ENCODE results near the gene MTUS2.

The MTUS2 gene

DNA sequence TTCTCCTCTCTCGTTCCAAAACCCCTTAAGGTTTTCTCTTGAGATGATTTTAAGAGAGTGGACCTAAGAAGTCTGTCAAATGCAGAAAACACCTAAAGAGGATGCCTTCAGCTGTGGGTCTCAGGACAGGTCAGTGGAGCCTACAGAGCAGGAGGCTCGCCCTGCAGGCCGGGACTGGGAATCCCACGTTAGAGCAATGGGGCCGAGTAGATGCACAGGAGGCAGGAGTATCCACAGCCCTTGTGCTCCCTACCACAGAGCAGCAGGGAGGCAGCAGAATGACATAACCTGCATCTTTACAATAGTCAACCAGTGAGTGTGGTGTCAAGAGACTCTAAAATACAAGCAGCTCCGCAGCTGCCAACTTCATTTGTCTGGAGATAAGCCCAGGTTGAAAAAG, 229.4 kb downstream of the MTUS2 start:
- Histone ChIP-seq H3K9ac (ENCODE audit: insufficient read length, low read depth) (no peak overlapping the region), H3K4me3 (ENCODE audit: insufficient read length, low read depth) (no peak overlapping the region), H3K4me1 (ENCODE audit: insufficient read depth, insufficient read length) (no peaks in the 10 kb centered on the region), H3K27me3 (ENCODE audit: insufficient read depth, insufficient read length) (no peaks in the 10 kb centered on the region), H3K36me3 (ENCODE audit: insufficient read depth, insufficient read length, low read length) (no peaks in the 10 kb centered on the region), H3K9me3 (ENCODE audit: insufficient read depth, low read length) (peaks cover 6% of the 10 kb centered on the region; the same call in 1 of the 2 replicates)
- no peak for DNase-seq (ENCODE audit: low read depth, low spot score)
- TF ChIP-seq YY1 (IDR thresholded peaks at IDR 0.05; ENCODE audit: insufficient read depth, insufficient read length) (no peak), SUZ12 (IDR thresholded peaks at IDR 0.05; ENCODE audit: extremely low read depth, insufficient read depth, insufficient read length) (no peak), ZNF274 (IDR thresholded peaks at IDR 0.05; ENCODE audit: low read depth, low read length) (no peak)

DNA sequence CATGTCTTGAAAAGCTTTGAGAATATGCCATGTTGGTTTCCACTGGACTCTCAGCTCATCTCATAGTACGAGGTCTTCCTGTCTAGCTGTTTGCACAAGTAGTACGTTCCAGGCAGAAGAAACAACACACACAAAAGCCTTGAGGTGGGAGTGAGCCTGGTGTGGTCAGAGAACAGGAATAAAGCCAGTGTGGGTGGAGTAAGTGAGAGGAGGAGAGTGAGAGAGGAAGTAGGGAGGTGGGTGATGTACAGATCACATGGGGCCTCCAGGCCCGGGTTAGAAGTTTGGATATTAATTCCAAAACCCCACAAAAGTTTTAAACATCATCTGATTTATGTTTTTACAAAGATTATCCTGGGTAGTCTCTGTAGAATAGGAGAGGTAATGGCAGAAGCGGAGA, 230.6 kb downstream of the MTUS2 start:
- Histone ChIP-seq H3K4me3 (ENCODE audit: insufficient read length, low read depth) (no peak overlapping the region), H3K27me3 (ENCODE audit: insufficient read depth, insufficient read length) (no peaks in the 10 kb centered on the region), H3K9ac (ENCODE audit: insufficient read length, low read depth) (no peak overlapping the region), H3K9me3 (ENCODE audit: insufficient read depth, low read length) (no peaks in the 10 kb centered on the region), H3K4me1 (ENCODE audit: insufficient read depth, insufficient read length) (no peaks in the 10 kb centered on the region), H3K36me3 (ENCODE audit: insufficient read depth, insufficient read length, low read length) (no peaks in the 10 kb centered on the region)
- no peak for TF ChIP-seq ZNF274 (IDR thresholded peaks at IDR 0.05; ENCODE audit: low read depth, low read length)
- no peak for TF ChIP-seq YY1 (IDR thresholded peaks at IDR 0.05; ENCODE audit: insufficient read depth, insufficient read length)
- no peak for TF ChIP-seq SUZ12 (IDR thresholded peaks at IDR 0.05; ENCODE audit: extremely low read depth, insufficient read depth, insufficient read length)
- no peak for DNase-seq (ENCODE audit: low read depth, low spot score)

DNA sequence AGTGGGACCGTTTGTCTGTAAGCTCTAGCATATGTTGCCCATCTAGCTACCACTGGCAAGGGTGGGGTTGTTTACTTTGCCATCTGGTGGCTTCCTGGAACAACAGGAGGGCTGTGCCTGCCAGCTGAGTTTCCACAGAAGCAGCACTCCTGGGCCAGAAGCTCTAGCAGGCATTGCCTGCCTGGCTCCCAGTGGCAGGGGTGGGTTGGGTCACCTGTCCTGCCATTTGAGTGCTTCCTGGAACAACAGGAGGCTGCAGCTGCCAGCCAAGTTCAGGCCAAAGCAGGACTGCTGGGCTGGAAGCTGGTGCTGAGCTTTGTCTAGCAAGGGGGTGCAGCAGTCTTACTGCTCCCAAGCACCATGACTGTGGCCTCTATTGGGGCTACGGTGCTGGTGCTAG, 239.7 kb downstream of the MTUS2 start:
- Histone ChIP-seq H3K36me3 (ENCODE audit: insufficient read depth, insufficient read length, low read length) (no peaks in the 10 kb centered on the region), H3K27me3 (ENCODE audit: insufficient read depth, insufficient read length) (no peaks in the 10 kb centered on the region), H3K9me3 (ENCODE audit: insufficient read depth, low read length) (peaks cover 9% of the 10 kb centered on the region), H3K4me1 (ENCODE audit: insufficient read depth, insufficient read length) (no peaks in the 10 kb centered on the region), H3K4me3 (ENCODE audit: insufficient read length, low read depth) (no peak overlapping the region), H3K9ac (ENCODE audit: insufficient read length, low read depth) (no peak overlapping the region)
- no peak for DNase-seq (ENCODE audit: low read depth, low spot score)
- no peak for TF ChIP-seq YY1 (IDR thresholded peaks at IDR 0.05; ENCODE audit: insufficient read depth, insufficient read length)
- no peak for TF ChIP-seq SUZ12 (IDR thresholded peaks at IDR 0.05; ENCODE audit: extremely low read depth, insufficient read depth, insufficient read length)
- TF ChIP-seq ZNF274 (IDR thresholded peaks at IDR 0.05; ENCODE audit: low read depth, low read length), result no peak

DNA sequence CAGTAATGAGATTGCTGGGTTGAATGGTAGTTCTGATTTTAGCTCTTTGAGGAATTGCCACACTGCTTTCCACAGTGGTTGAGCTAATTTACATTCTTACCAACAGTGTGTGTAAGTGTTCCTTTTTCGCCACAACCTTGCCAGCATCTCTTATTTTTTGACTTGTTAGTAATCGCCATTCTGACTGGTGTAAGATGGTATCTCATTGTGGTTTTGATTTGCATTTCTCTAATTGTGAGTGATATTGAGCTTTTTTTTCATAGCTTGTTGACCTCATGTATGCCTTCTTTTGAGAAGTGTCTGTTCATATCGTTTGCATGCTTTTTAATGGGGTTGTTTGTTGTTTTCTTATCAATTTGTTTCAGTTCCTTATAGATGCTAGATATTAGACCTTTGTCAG, 245.0 kb downstream of the MTUS2 start:
- no peak for TF ChIP-seq SUZ12 (IDR thresholded peaks at IDR 0.05; ENCODE audit: extremely low read depth, insufficient read depth, insufficient read length)
- H3K4me1 ChIP-seq (ENCODE audit: insufficient read depth, insufficient read length), result no peaks in the 10 kb centered on the region
- no peak for DNase-seq (ENCODE audit: low read depth, low spot score)
- H3K9ac ChIP-seq (ENCODE audit: insufficient read length, low read depth), result no peak overlapping the region
- H3K4me3 ChIP-seq (ENCODE audit: insufficient read length, low read depth), result no peak overlapping the region
- H3K27me3 ChIP-seq (ENCODE audit: insufficient read depth, insufficient read length), result no peaks in the 10 kb centered on the region
- H3K36me3 ChIP-seq (ENCODE audit: insufficient read depth, insufficient read length, low read length), result no peaks in the 10 kb centered on the region
- H3K9me3 ChIP-seq (ENCODE audit: insufficient read depth, low read length), result no peaks in the 10 kb centered on the region

DNA sequence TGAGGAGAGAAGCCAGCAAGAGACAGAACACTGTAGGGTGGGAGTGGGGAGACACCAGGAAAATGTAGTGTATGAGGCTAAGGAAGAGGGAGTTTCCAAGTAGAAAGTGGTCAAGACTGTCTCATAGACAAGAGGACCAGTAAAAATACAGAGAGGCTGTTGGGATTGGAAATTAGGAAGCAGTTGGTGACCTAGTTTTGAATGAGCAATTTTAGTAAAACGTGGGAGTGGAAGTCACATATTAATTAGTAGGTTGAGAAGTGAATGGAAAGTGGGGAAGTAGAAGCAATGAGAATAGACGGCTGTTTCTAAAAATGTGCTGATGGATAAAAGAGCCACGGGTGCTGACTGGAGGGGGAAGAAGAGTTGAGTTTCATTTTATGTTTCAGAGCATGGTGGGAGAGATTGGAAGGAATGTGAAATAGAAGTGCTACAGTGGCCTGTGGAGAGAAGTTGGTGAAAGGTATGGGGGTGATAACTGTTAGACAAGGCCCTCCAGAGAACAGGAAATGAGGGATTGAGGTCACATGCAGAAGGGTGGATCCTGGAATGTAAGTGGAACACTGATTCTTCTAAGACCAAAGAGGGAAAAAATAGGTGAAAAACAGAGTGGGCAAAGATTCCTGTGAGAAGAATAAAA, 247.3 kb downstream of the MTUS2 start:
- H3K27me3 ChIP-seq (ENCODE audit: insufficient read depth, insufficient read length), result no peaks in the 10 kb centered on the region
- no peak for DNase-seq (ENCODE audit: low read depth, low spot score)
- no peak overlapping the region for H3K9ac ChIP-seq (ENCODE audit: insufficient read length, low read depth)
- H3K36me3 ChIP-seq (ENCODE audit: insufficient read depth, insufficient read length, low read length), result no peaks in the 10 kb centered on the region
- no peaks in the 10 kb centered on the region for H3K9me3 ChIP-seq (ENCODE audit: insufficient read depth, low read length)
- H3K4me3 ChIP-seq (ENCODE audit: insufficient read length, low read depth), result no peak overlapping the region
- no peaks in the 10 kb centered on the region for H3K4me1 ChIP-seq (ENCODE audit: insufficient read depth, insufficient read length)
- TF ChIP-seq SUZ12 (IDR thresholded peaks at IDR 0.05; ENCODE audit: extremely low read depth, insufficient read depth, insufficient read length) (no peak), YY1 (IDR thresholded peaks at IDR 0.05; ENCODE audit: insufficient read depth, insufficient read length) (no peak), ZNF274 (IDR thresholded peaks at IDR 0.05; ENCODE audit: low read depth, low read length) (no peak)

DNA sequence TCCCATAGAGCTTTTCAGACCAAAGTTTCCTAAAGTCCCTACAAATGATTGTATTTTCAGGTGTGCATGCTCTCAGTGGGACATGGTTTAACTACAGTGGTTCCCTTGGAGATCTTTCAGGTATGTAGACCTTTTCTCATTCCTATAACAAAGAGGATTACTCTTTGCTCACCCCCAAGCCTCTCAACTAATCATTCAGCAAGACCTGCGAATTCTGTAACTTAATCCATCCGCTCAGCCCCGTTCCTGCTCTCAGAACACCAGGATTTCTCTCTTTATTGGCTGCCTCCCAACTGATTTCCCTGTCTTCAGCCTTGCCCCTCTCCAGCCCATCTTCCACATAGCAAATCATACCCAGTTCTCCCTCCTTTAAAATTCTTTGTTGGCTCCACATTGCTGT, 253.6 kb downstream of the MTUS2 start:
- H3K4me3 ChIP-seq (ENCODE audit: insufficient read length, low read depth), result no peak overlapping the region
- no peaks in the 10 kb centered on the region for H3K27me3 ChIP-seq (ENCODE audit: insufficient read depth, insufficient read length)
- no peak overlapping the region for H3K9ac ChIP-seq (ENCODE audit: insufficient read length, low read depth)
- H3K9me3 ChIP-seq (ENCODE audit: insufficient read depth, low read length), result no peaks in the 10 kb centered on the region
- DNase-seq (ENCODE audit: low read depth, low spot score), result no peak
- H3K36me3 ChIP-seq (ENCODE audit: insufficient read depth, insufficient read length, low read length), result no peaks in the 10 kb centered on the region
- no peaks in the 10 kb centered on the region for H3K4me1 ChIP-seq (ENCODE audit: insufficient read depth, insufficient read length)
- TF ChIP-seq ZNF274 (IDR thresholded peaks at IDR 0.05; ENCODE audit: low read depth, low read length), result no peak
- no peak for TF ChIP-seq YY1 (IDR thresholded peaks at IDR 0.05; ENCODE audit: insufficient read depth, insufficient read length)
- TF ChIP-seq SUZ12 (IDR thresholded peaks at IDR 0.05; ENCODE audit: extremely low read depth, insufficient read depth, insufficient read length), result no peak

DNA sequence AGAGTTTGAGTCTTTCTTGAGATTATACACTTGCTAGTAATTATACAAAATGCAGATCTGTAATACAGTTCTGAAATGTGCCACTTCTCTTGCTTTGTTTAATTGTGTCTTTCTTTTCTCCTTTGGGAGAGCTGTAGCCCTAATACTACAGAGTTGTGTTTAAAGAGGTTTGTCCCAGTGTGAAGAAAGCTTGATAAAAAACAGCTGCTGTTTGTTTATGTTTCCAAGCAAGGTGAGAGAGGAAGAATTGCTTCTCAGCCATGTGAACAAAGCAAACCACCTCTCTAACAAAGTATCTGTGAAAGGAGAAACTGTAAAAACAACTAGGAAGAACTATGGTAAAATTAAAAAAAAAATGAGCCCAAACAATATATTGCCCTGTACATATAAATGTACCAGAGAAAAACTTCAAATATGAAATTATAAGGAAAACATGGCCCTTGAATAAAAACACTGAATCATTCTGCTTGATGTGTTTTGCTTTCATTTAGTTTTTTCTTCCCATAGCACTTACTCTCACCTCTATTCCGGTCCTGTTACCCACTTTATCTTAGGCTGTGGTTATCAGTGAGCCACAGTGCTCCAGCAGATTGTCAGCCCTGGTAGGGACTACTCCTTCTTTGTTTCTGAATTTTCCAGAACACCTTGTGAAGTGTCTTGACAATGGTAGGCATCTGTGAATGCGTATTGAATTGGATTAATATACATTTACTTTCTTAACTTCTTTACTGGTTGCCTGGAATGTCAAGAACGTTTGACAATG, 257.1 kb downstream of the MTUS2 start:
- H3K9ac ChIP-seq (ENCODE audit: insufficient read length, low read depth), result no peak overlapping the region
- DNase-seq (ENCODE audit: low read depth, low spot score), result no peak
- H3K27me3 ChIP-seq (ENCODE audit: insufficient read depth, insufficient read length), result no peaks in the 10 kb centered on the region
- no peaks in the 10 kb centered on the region for H3K36me3 ChIP-seq (ENCODE audit: insufficient read depth, insufficient read length, low read length)
- H3K4me1 ChIP-seq (ENCODE audit: insufficient read depth, insufficient read length), result no peaks in the 10 kb centered on the region
- no peaks in the 10 kb centered on the region for H3K9me3 ChIP-seq (ENCODE audit: insufficient read depth, low read length)
- no peak for TF ChIP-seq YY1 (IDR thresholded peaks at IDR 0.05; ENCODE audit: insufficient read depth, insufficient read length)
- no peak for TF ChIP-seq SUZ12 (IDR thresholded peaks at IDR 0.05; ENCODE audit: extremely low read depth, insufficient read depth, insufficient read length)
- TF ChIP-seq ZNF274 (IDR thresholded peaks at IDR 0.05; ENCODE audit: low read depth, low read length), result no peak
- no peak overlapping the region for H3K4me3 ChIP-seq (ENCODE audit: insufficient read length, low read depth)
